WI38 (cell line): ENCODE measurements around the gene KCTD20.
A peak's percentile ranks its signal among the peaks of the same experiment; 100 is the strongest.

Experiments used
- H3K4me3 ChIP-seq: 2 replicates; pipeline ENCODE4 v1.5.1; 2011; ENCODE audit warnings: low read depth, mild to moderate bottlenecking, control low read depth, low read length
- CTCF ChIP-seq: IDR thresholded peaks from 2 replicates; pipeline ENCODE4 v1.5.1; 2012; ENCODE audit warnings: low read depth, mild to moderate bottlenecking, control low read depth, low read length

KCTD20 gene

GRCh38 chr6:36418558-36418957 lies 24.2 kb upstream of the KCTD20 start:
- TF ChIP-seq CTCF: no peak
- no peak overlapping the region for H3K4me3 ChIP-seq

DNA sequence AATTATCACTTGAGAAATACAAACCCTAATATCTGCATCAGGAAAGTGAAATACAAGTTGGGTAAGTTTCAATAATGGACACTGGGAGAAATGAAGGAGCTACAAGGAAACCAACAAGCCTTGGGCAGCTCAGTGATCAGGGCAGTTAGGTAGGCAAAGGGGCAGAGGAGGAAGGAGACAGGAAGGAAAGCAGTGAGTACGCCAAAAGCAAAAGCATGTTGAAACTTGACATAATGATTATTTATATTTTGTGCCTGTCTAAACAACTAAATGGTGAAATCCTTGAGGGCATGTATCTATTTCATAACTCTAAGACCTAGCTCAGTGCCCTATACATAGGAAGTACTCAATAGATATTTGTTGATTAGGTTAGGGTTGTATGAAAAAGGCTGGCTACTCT lies 23.5 kb upstream of the KCTD20 start:
- no peak for TF ChIP-seq CTCF
- no peak overlapping the region for H3K4me3 ChIP-seq

DNA sequence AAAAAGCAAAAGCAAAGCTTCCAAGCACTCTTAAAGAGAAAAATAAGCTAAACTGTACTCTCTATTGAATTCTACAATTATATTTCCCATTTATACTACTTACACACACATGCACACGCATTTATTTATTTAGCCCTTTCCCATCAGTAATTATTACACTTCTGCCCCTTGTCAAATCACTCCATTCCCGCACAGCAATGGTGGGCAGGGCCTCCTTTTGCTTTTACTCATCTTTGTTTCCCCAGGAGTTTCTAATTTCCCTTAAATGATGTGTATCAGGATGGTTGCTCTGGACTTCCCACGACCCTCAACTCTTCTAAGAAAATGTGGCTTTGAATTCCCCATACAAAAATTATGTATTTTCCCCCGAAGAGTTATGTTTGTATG lies 20.1 kb upstream of the KCTD20 start:
- H3K4me3 ChIP-seq: peak overlapping the region; percentile 56
- TF ChIP-seq CTCF: no peak

DNA sequence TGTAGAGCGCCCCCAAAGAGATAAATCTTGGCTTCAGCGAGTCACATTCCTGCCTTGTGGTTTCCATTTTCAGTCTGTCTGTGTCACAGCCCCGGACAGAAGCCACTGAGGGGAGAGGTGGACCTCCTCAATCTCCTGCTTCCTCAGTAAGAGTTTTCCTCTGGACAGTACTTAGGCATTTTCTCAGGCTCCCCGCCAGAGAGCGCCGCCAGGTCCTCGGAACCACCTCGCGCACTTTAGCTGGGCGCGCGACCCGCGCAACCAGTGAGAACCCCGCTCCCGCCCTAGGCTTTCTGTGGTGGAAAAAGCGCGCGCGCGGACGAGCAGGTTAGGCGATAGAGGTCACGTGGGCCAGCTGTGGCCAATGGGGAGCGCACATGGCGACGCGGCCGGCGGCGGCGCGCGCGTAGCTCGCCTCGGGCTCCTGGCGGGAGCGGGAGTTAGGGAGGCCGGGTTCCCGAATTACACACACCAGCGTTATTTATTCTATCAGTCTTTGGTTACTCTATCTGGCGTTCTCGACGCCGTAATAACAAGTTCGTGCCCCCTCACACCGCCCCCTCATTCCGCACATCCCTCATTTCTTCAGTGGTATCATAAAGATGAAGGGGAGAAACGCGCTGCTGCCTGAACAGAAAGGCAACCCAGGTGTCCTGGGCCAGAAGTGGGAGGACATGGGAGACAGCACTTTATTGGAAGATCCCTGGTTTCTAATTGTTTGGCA lies 19.5 kb upstream of the KCTD20 start:
- H3K4me3 ChIP-seq: peak overlapping the region; percentile 56
- peak; percentile 56 for TF ChIP-seq CTCF

DNA sequence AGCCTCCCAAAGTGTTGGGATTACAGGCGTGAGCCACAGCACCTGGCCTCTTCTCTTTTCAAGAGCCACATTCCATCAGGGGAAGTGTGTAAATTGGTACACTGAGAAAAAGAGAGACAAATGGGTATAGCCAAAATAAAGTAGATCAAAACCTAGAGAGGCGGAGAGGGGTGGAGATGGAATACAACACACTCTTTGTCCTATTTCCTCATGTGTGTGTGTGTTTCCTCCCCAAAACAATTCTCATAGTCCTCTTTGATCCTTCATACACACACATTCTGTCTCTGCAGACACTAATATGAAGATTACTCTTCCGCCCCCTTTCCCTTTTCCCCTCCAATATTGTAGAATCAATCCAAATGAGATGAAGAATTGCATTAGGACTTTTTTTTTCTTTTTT lies 16.2 kb upstream of the KCTD20 start:
- no peak for TF ChIP-seq CTCF
- H3K4me3 ChIP-seq: no peak overlapping the region

DNA sequence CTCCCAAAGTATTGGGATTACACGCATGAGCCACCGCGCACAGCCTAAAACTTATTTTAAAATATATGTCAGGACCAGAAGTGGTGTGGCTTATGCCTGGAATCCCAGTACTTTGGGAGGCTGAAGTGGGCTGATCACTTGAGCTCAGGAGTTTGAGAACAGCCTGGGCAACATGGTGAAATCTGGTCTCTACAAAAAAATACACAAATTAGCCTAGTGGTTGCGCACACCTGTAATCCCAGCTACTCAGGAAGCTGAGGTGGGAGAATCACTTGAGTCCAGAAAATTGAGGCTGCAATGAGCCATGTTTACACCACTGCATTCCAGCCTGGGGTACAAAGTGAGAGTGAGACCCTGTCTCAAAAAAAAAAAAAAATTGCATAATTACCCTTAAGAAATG lies 13.9 kb upstream of the KCTD20 start:
- no peak for TF ChIP-seq CTCF
- H3K4me3 ChIP-seq: no peak overlapping the region

DNA sequence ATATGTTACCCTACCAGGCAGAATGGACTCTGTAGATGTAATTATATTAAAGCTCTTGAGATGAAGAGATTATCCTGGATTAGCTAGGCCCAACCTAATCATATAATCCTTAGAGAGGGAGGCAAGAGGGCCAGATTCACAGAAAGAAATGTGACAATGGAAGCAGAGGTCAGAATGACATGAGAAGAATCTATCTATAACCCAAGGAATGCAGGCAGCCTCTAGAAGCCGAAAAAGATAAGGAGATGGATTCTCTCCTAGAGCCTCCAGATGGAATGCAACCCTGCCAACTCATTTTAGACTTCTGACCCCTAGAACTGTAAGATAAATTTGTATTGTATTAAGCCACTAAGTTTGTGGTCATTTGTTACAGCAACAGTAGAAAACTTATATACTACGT lies 12.4 kb upstream of the KCTD20 start:
- no peak for TF ChIP-seq CTCF
- no peak overlapping the region for H3K4me3 ChIP-seq
